ENCODE measurements around the gene WWC1.

DNA sequence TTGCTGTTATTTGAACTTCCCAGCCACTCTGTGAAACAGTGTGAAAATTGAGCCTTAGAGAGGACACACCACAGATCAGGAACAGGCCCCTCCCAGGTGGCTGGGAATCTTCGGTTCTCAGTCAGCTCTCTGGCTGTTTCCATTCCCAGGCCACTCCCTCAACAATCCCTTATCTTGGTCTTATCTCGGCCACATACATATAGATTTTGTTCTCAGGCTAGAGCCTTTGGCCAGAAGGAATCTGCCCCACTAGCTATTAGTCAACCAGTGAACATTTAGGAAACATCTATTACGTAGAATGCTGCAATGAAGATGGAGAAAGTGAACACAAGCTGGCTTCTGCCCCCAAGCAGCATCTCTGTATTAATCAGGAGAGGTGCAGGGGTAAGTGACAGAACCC is 21.0 kb upstream of the WWC1 start:
- TF ChIP-seq EZH2 (IDR thresholded peaks at IDR 0.05; ENCODE audit: insufficient read depth, low read length): no peak
- TF ChIP-seq, protein P1, sequence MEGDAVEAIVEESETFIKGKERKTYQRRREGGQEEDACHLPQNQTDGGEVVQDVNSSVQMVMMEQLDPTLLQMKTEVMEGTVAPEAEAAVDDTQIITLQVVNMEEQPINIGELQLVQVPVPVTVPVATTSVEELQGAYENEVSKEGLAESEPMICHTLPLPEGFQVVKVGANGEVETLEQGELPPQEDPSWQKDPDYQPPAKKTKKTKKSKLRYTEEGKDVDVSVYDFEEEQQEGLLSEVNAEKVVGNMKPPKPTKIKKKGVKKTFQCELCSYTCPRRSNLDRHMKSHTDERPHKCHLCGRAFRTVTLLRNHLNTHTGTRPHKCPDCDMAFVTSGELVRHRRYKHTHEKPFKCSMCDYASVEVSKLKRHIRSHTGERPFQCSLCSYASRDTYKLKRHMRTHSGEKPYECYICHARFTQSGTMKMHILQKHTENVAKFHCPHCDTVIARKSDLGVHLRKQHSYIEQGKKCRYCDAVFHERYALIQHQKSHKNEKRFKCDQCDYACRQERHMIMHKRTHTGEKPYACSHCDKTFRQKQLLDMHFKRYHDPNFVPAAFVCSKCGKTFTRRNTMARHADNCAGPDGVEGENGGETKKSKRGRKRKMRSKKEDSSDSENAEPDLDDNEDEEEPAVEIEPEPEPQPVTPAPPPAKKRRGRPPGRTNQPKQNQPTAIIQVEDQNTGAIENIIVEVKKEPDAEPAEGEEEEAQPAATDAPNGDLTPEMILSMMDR (IDR thresholded peaks at IDR 0.05; ENCODE audit: insufficient read depth, low read depth, low read length): no peak
